SK-N-SH (cell line): Measurements from ENCODE around the gene CHAF1A.

Experiments
- MEF2A ChIP-seq: IDR thresholded peaks from 2 replicates; pipeline ENCODE4 v1.4.0; 2012; ENCODE audit warnings: low read depth, borderline replicate concordance
- RCOR1 ChIP-seq: fragments of 150-350 bp; IDR thresholded peaks from 2 replicates; pipeline ENCODE4 v1.6.1; 2017; ENCODE audit warnings: antibody characterized with exemption, low read length
- RXRA ChIP-seq: IDR thresholded peaks from 2 replicates; pipeline ENCODE4 v1.4.0; 2012; ENCODE audit warnings: low read depth, mild to moderate bottlenecking, borderline replicate concordance
- TF ChIP-seq, protein P1 (sequence below): fragments of 200-600 bp; sonication (generic); IDR thresholded peaks from 2 replicates; pipeline ENCODE4 v1.6.1; 2017; ENCODE audit warnings: antibody characterized with exemption, mild to moderate bottlenecking, moderate library complexity

DNA sequence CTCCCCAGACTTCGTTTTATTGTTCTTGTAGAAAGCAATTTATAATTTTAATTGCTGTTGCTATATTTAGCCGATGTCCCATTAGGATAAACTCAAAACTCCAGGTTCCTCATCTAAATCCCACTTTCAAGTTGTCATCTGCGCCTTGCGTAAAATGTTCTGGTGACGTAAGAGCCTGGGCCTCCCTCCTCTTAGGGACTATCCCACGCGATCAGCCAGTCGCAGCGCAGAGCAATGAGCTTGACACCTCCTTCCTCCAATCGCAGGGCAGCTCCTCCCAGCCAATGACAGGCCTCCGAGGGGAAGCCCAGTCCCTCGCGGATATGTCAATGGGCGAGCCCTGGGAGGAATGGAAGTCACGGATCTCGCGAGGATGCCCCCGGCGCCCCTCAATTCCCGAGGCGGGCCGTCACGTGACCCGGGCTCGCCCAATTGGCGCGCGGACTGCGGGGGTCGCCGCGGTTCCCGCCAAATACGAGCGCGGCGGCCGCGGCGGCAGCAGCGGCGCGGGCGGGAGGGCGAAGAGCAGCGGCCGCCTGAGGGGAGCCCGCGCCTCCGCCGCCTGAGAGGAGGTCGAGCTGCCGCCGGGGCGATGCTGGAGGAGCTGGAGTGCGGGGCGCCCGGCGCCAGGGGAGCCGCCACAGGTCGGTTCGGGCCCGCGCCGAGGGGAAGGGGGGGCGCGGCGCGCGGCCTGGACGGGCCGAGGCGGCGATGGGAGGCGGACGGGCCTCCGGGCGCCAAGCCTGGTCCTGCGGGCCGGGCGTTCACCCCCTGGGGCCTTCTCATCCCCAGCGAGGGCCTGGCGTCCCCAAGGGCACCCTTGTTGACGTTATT is at the start of gene CHAF1A:
- TF ChIP-seq, protein P1, sequence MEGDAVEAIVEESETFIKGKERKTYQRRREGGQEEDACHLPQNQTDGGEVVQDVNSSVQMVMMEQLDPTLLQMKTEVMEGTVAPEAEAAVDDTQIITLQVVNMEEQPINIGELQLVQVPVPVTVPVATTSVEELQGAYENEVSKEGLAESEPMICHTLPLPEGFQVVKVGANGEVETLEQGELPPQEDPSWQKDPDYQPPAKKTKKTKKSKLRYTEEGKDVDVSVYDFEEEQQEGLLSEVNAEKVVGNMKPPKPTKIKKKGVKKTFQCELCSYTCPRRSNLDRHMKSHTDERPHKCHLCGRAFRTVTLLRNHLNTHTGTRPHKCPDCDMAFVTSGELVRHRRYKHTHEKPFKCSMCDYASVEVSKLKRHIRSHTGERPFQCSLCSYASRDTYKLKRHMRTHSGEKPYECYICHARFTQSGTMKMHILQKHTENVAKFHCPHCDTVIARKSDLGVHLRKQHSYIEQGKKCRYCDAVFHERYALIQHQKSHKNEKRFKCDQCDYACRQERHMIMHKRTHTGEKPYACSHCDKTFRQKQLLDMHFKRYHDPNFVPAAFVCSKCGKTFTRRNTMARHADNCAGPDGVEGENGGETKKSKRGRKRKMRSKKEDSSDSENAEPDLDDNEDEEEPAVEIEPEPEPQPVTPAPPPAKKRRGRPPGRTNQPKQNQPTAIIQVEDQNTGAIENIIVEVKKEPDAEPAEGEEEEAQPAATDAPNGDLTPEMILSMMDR, result no peak
- TF ChIP-seq MEF2A, result no peak
- TF ChIP-seq RXRA, result no peak
- no peak for TF ChIP-seq RCOR1
